Stimulated activated CD8-positive, alpha-beta memory T cell treated with anti-CD3 and anti-CD28 coated beads, Interleukin-4, amount 100 ng/mL, for 48 hours (primary cell): Measurements from ENCODE around the gene TTC28.
"Not testable (repeated sequence)": the region's sequence is repeated elsewhere in the genome, so short reads cannot be mapped to it uniquely, and the experiment has no call there.

Source experiments
- DNase-seq: peaks from one replicate; pipeline ENCODE4 v3.0.0-alpha.2; 2020

TTC28 gene

GRCh38 chr22:28600546-28601143 is 79.0 kb downstream of the TTC28 start:
- no peak for DNase-seq

DNA sequence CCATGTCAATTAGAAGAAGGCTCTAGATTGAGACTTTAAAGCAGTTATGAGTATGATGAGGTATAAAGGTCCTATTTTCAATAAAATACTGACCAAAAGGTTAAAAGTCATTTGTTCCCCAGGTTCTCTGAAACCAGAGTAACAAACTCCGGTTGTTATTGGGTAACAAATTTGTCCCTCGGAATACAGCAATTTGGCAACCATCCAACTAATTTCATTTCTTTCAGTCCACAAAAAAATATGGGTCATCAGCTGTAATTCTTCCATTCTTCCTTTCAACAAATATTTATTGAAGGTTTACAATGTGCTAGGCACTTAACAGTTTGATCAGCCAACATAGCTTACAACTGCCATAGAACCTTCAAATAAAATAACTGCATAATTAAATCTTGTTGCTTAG is 79.9 kb downstream of the TTC28 start:
- no peak for DNase-seq

DNA sequence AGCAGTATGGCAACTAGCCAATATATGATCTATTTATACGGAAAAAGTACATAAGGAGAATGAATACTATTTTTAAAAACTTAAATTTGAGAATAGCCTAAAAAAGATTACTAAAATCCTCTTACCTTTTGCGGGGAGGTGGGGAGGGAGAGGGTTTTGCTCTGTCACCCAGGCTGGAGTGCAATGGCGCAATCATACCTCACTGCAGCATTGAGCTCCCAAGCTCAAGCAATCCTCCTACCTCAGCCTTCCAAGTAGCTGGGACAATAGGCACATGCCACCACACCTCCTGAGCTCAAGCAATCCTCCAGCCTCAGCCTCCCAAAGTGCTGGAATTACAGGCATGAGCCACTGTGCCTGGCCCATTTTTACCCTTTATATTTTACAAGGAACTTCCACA is 82.0 kb downstream of the TTC28 start:
- no peak for DNase-seq

DNA sequence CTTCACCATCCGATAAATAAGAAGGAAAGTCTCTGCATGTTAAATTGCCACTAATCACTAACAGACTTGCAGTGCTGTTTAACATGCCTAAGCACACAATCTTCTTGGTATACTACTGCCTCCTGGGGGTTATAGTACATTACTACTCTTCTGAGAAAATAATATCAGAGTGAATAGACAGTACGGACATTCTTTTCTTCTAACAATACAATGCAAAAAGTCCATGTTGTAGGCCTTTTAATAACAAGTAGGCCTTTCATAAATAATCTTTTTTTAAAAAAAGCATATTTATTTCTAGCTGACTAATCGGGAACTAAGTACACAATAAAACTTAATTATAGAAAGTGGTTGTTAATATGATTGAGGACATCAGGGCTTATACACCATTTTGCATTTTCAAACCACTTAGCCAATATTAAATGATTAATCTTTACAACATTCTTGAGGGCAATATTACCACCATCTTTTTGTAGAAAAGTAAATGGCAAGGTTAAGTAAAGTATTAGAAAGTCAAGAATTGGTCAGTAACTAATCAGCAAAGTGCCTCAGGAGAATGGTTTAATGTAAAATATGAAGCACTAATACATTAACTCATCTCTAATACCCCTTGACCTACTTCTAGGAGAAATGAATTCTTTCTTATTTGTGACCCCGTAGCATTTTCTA is 84.7 kb downstream of the TTC28 start:
- DNase-seq = no peak

DNA sequence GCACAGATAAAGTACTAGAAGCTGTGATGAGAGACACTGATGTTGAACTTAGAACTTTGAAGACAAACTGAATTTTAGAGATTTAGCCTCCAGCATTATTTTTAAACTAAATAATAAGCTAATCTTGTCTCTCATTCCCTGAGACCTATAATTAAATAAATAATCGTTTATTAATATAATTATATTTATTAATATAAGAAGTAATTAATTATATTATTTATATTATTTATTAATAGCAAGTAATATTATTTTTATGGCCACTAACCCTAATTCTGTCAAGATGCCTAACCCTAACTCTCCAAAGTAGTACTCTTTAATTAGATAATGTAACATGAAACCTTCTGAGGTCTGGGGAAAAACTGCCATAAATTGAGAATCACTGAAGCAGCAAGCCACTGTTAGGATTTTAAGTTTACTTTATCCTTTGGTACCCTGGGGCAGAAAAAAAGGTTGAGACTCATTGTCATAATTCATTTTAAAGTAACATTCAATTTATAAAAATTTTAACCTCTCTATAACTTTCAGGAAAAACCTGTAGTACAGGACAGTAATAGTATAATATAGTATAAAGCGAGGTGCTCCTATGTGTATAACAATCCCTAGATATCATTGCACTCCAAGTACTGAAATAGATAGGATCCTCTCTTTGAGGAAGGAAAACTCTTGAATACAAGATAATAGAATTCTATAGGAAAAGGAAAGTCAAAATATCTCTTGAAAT is 85.4 kb downstream of the TTC28 start:
- no peak for DNase-seq

GRCh38 chr22:28593299-28593698 is 86.3 kb downstream of the TTC28 start:
- no peak for DNase-seq

GRCh38 chr22:28589102-28589750 is 90.4 kb downstream of the TTC28 start:
- DNase-seq = no peak

- no peak for DNase-seq
Observed at GRCh38 chr22:28585324-28585723, 94.3 kb downstream of the TTC28 start.

DNA sequence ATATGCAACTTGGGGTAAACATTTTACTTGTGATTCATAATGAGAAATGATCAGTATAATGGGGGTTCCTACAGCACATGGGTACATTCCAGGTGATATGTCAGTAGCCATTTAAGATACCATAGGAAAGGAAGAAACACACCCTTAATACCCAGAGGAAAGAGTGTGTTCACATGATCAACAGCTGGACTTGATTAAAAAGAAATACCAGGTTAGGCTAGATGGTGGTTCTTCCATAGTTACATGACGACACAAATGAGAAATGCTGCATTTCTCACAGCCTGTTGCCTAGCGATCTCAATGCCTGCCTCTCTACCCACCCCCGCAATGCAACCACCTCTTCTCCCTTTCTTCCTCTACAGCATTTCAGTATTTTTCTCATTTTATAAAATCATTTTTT is 96.8 kb downstream of the TTC28 start:
- DNase-seq = no peak

- no peak for DNase-seq
Observed at GRCh38 chr22:28581016-28581415, 98.6 kb downstream of the TTC28 start.

- DNase-seq = no peak
Observed at GRCh38 chr22:28576162-28576561, 103.5 kb downstream of the TTC28 start.

DNA sequence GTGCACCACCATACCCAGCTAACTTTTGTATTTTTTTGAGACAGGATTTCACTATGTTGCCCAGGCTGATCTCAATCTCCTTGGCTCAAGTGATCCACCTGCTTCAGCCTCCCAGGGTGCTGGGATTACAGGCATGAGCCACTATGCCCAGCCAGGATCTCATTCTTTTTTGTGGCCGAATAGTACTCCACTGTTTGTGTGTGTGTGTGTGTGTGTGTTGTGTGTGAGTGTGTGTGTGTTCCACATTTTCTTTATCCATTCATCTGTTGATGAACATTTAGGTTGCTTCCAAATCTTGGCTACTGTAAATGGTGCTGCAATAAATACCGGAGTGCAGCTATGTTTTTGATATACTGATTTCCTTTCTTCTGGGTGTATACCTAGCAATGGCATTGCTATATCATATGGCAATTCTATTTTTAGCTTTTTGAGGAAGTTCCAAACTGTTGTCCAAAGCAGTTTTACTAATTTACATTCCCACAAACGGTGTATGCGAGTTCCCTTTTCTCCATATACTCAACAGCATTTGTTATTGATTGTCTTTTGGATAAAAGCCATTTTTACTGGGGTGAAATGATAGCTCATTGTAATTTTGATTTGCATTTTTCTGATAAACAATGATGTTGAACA is 105.4 kb downstream of the TTC28 start:
- DNase-seq = no peak

- DNase-seq = no peak
Observed at GRCh38 chr22:28570696-28571373, 108.8 kb downstream of the TTC28 start.

DNA sequence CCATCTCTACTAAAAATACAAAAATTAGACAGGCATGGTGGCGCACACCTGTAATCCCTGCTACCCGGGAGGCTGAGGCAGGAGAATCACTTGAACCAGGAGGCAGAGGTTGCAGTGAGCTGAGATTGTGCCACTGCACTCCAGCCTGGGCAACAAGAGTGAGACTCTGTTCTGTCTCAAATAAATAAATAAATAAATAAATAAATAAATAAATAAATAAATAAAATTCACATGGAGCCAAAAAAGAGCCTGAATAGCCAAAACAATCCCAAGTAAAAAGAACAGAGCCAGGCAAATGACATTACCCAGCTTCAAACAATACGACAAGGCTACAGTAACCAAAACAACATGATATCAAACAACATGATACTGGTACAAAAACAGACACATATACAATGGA is 110.7 kb downstream of the TTC28 start:
- not testable (repeated sequence) for DNase-seq

GRCh38 chr22:28568099-28568498 is 111.5 kb downstream of the TTC28 start:
- no peak for DNase-seq

GRCh38 chr22:28566920-28567499 is 112.6 kb downstream of the TTC28 start:
- not testable (repeated sequence) for DNase-seq

DNA sequence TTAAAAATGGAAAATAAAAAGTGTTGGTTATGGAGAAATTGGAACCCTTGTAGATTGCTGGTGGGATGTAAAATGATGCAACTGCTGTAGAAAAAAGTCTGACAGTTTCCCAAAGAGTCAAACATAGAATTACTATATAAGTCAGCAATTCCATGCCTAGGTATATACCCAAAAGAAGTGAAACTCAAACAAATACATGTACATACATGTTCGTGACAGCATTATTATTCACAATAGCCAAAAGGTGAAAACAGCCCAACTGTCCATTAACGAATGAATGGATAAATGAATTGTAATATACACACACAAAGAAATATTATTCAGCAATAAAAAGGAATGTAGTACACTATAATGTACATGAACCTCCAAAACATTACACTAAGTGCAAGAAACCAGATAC is 116.0 kb downstream of the TTC28 start:
- no peak for DNase-seq

- DNase-seq = no peak
Observed at GRCh38 chr22:28562324-28562723, 117.3 kb downstream of the TTC28 start.

DNA sequence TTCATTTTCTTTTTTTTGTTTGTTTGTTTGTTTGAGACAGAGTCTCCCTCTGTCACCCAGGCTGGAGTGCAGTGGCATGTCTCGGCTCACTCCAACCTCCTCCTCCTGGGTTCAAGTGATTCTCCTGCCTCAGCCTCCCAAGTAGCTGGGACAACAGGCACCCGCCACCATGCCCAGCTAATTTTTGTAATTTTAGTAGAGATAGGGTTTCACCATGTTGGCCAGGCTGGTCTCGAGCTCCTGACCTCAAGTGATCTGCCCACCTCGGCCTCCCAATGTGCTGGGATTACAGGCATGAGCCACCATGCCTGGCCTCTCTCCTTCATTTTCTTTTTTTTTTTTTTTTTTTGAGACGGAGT is 118.9 kb downstream of the TTC28 start:
- DNase-seq = not testable (repeated sequence)

DNA sequence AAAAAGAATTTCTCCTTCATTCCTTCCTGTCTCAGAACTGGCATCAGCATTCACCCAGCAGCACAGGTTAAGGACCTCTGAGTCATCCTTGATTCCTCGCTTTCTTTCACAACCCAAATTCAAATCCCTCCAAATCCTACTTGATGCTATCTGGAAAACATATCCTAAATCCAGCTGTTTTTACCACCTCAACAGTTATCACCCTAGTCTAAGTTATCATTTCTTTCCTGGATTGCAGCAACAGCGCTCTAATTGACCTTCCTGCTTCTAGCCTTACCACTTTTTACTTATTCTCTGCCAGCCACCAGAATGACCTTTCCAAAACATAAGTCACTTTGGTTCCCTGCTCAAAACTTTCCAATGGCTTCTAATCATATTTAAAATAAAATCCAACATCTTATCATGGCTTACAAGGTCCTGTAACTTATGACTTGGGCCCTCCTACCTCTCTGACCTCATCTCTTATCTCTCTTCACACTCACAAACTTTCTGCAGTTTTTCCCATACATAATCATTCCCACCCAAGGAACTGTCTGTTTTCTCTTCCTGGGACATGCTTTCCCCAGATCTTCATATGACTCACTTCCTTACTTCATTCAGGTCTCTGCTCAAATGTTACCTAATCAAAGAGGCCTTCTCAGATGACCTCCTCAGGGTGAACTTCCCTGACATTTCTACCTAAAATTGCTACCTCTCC is 119.4 kb downstream of the TTC28 start:
- DNase-seq = no peak

DNA sequence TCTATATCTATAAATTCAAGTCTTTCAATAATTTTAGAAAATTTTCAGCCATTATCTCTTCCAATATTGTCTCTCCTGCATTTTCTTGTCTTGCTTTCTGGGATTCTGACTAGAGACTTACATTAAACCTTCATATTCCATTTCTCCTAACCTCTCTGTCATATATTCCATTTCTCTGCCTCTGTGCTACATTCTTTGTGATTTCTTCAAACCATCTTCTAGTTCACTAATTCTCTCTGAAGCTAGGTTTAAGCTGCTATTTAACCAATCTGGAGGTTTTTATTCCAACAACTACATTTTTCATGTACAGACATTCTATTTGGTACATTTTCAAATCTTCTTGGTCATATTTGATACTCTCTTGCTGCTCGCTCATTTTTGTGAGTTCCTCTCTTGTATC is 122.5 kb downstream of the TTC28 start:
- no peak for DNase-seq
